ENCODE measurements around the gene NECTIN4.
A peak's percentile ranks its signal among the peaks of the same experiment; 100 is the strongest.

NECTIN4 gene

DNA sequence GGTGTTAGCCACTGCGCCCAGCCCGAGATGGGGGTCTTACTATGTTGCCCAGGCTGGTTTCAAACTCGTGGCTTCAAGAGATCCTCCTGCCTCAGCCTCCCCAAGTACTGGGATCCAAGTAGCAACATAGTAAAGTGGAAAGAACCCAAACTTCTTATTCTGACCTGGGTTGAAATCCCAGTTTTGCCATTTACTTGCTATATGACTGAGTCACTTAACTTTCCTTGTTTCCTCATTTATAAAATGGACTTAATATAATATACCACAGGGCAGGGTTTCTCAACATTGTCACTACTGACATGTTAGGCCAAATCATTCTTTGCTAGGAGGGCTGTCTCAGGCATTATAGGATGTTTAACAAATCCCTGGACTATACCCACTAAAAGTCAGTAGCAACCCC lies 21.8 kb upstream of the NECTIN4 start:
- DNase-seq = no peak

DNA sequence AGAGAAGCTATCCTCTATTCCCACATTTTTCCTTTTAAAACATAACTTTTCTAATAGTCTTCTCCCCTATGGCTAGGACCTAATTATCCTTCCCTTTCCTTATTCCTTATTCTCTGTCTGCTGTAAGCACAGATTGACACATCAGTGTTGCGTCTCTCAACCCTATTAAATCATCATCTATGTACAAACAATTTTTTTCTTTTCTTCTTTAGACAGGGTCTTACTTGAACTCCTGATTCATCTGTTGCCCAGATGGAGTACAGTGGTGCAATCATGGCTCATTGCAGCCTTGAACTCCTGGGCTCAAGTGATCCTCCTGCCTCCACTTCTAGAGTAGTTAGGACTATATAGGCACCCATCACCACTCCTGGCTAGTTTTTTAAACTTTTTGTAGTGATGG lies 17.1 kb upstream of the NECTIN4 start:
- no peak for DNase-seq

DNA sequence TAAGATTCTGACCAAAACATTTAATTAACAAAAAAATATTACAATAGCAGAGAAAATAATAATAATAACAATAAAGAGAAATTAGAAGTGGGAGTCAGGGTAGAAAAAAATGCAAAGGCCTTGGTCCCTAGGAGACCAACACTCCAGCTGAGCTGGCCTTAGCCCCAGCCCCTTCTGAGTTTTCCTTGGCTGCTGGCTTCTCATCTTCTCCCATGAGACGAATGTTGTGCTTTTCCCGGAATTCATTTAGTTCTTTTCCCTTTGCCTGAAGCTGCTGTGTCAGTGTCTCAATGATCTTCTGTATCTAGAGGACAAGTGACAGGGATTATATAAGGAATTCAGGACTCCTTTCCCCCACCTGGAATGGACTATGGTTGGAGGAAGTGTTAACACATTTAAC lies 11.2 kb upstream of the NECTIN4 start:
- no peak for DNase-seq

DNA sequence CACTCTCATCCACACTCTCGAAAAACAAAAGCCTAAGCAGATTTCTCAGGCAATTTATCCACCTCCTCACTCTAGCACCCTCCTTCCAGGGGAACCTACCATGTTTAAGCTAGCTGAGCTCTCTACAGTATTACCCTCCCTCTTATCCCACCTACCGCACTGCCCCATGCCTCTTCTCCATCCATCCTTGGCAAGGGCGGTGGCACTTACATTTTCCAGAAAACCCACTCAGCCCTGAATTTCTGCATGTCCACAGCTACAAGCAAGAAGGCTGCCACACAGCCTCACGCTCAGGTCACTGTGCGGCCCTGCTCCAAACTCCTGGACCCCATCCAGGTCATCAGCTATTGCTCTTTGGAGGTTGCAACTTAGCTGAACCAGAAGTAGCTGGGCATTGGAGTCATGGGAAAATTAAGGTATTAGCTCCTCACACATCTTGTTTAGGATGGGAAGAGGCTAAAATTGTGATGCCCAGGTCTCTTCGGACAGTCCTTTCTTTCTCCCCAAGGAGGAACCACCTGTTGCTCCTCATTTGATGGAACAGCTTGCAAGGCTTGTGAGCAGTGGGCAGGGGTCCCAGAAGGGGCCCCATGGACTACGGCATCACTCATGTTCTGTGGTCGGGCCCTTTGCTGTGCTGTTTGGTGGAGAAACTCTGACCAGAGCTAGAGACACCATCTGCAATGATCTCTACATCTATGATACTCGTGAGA lies 9.9 kb upstream of the NECTIN4 start:
- no peak for DNase-seq

DNA sequence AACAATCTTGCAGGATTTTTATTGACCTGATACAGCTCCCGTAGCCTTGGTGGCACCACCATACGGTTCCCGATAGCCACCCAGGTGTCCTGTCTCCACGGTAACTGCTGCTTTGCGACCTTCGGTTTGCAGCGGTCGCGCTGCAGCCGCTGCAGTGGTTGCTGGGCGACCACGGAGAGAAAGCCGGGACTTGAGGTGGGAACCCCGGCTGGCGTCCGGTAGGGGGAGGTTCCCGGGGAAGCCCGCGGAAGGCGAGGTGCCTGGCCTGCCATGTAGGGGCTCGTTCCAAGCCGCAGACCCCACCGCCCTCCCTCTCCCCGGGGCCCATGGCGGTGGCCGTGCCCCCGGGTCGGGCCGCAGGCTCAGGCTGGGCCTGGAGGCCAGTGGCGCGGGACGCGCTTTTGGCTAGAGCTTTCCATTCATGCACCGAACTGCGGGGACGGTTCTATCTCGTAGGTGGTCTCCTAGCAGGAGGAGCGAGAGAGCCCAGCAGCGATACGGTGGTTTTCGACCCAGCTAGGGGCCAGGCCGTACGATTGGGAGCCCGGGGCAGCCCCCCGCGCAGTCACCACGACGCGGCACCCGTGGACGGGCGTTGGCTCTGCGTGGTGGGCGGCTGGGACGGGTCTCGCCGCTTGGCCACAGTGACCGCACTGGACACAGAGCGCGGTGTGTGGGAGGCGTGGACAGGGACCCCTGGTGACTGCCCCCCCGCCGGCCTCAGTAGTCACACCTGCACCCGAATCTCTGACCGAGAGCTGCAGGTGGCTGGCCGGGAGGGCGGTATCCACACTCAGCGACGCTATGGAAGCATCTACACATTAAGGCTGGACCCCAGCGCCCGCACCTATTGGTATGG lies 9.1 kb upstream of the NECTIN4 start, which contains the start of gene KLHDC9:
Gene KLHDC9, plus strand, starts transcription at position 152 of the 859 bp plus-strand sequence. Its CDS starts 175 bp downstream, at position 327.
- peak; percentile 51 for DNase-seq

DNA sequence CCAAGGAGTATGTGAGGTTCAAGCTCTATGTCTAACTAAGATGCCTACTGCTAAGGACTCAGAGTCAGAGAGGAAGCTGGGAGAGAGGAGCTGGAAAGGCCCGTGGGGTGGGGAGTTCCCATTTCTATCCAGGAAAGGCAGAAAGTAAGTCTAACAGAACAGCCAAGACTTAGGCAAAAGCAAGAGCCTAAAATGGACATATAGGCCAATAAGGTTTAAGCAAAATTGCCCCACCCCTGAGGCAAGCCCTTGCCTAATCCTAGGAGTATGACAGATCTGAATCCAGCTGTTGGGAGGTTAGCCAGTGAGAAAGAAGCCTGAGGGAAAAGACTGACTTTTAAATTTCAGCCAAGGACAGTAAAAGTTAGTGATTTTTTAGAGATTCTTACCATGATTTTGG lies 7.2 kb upstream of the NECTIN4 start:
- no peak for DNase-seq

GRCh38 chr1:161096015-161096414 lies 6.7 kb upstream of the NECTIN4 start:
- DNase-seq = no peak

DNA sequence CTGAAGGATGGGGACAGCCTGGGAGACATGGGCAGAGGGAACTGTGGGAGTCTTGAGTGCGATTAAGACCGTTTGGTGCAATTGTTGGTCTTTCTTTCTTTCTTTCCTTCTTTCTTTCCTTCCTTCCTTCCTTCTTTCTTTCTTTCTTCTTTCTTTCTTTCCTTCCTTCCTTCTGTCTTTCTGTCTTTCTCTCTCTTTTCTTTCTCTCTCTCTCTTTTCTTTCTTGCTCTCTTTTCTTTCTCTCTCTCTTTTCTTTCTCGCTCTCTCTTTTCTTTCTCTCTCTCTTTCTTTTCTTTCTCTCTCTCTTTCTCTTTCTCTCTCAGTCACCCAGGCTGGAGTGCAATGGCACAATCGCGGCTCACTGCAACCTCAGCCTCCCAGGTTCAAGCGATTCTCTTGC lies 5.9 kb upstream of the NECTIN4 start:
- no peak for DNase-seq

- no peak for DNase-seq
Measured at GRCh38 chr1:161094481-161094880, 5.1 kb upstream of the NECTIN4 start.

DNA sequence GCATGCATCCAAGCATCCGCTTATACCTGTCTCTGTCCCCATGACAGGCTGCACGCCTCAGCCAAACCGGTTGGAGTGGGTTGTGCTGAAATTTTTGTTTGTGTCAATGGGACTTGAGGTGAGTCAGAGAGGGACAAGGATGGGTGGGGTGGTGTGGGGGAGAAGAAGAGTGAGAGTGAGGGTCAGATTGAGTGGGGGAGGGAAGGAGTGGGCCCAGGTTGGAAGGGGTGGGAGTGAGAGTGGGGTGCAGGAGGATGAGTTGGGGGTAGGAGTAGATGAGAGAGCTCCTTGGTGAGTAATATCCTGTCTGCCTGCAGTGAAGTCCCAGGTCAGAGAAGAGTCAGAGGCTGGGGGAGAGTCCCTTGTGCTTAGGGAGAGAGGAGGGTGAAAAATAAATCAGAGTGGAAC lies 3.3 kb upstream of the NECTIN4 start:
- DNase-seq = no peak

DNA sequence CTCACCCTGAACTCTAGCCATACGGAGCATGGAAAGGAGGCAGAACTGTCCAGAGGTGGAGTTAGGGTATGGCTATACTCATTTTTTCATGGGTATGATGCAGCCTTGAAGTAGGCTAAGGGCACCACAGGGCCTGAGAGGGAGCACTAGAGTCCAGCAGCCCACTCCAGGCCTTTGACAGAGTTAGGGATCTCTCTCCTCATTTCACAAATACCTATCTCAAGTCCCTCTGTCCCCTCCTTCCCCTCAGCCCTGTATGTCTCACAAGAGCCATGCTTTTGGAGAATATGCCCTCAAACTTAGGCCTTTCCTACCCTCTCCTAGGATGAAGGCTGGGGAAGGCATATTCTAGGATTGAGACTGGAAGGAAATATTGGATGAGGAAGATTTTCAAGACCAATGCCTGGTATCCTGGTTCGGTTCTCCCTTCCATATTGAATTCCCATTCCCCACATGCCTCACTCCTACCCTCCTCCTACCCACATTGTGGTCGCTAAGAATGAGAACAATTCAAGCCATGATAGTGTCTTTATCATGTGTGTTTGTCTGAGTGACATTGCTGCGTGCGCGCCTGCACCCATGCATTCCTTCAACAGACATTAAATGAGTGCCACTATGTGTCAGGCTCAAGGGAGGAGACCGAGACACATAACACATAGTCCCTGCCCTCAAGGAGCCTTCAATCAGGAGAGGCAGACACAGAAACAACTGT lies 2.6 kb upstream of the NECTIN4 start:
- no peak for DNase-seq

DNA sequence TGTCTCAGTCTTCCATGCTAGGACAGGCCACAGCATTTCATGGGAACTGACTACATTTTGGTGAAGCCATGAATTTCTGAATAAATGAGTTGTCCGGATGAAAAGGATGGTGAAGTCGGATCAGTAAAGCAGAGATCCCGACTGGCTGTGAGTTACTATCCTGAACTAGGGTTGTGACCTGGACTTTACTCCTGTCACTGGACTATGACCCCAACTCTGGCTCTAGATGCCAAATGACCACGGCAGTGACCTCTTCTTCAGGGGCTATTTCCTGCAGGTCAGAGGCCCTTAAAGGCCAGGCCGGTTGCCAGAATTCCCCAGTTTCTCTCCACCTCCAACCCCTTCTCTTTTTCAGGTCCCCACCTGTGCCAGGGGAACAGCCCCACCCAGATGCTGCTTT lies 1.7 kb upstream of the NECTIN4 start:
- no peak for DNase-seq

- no peak for DNase-seq
Measured at GRCh38 chr1:161090617-161091016, 1.3 kb upstream of the NECTIN4 start.

DNA sequence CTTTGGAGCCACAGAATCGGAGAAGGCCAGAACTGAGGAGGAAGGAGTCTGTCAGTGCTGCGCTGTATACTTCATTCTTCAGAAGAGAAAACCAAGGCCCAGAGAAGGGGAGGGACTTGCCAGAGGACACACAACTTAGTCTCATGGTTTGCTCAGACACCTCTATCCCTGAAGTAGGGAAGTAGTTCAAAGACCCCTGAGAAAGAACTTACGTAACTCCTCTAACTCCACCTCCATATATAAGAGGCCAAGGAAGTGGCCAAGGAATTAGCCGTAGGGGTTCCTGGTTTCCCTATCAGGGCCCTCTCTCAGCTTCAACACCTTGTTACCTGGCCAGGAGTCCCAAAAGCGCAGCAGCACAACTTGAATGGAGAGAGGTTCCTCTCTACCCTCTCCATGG lies 580 bp upstream of the NECTIN4 start:
- no peak for DNase-seq

GRCh38 chr1:161088587-161089110 lies 709 bp downstream of the NECTIN4 start:
- no peak for DNase-seq

GRCh38 chr1:161086457-161086856 lies 2.9 kb downstream of the NECTIN4 start:
- DNase-seq = no peak

- DNase-seq = no peak
Measured at GRCh38 chr1:161085165-161085564, 4.2 kb downstream of the NECTIN4 start.

DNA sequence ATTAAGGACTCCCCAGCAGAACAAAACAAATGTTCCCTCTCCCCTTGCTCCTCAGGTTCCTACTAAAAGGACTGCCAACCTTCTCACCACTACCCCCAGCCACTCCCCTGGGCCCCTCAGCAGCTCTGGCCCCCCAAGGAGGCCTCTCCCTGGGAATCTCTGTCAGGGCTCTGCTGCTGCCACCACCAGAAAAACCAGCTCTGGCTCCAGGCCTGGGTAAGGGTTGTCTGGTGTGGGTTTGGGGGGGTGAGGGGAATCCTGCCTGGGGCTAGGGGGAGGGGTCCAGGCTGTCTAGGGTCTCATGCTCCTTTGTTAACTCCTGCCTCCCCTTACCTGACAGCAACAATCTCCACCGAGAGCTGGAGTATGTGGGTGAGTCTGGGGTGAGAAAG lies 4.8 kb downstream of the NECTIN4 start:
- DNase-seq = no peak

DNA sequence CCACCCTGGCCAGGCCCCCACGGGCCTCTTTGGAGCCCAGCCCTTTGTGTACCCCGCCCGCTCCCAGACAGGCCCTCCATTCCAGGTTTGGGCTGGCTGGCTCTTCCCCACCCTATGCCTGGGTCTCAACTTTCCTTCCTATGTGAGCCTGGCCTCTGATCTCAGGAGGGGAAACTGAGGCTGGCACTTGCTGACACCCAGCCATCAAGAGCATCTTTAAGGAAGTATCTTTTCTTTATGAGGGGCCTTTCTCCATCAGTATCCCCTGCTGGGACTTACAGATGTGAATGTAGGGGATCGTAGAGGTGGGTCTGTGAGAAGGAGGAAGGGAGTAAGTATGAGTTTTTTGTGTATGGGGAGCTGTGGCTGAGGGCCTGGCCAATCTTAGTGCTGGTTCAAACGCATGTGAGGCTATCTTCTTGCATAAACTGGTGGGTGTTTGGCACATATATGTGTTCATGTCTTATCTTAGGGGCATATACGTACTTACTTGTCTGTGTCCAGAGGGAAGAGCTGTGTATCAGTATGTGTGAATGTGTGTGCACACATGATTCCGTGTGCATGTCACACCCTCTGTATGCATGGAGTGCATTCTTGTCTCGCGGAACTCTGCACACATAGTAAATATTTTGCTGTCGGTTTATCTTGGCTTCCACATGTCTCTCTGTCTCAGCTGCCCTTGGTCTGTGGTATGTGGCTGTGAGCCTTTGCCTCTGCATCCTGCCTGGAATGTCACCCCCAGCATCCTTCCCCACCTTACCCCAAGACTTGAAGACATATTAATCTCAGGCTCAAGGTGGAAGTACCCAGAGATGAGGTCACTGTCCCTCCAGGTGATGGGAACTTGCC lies 5.4 kb downstream of the NECTIN4 start:
- no peak for DNase-seq

DNA sequence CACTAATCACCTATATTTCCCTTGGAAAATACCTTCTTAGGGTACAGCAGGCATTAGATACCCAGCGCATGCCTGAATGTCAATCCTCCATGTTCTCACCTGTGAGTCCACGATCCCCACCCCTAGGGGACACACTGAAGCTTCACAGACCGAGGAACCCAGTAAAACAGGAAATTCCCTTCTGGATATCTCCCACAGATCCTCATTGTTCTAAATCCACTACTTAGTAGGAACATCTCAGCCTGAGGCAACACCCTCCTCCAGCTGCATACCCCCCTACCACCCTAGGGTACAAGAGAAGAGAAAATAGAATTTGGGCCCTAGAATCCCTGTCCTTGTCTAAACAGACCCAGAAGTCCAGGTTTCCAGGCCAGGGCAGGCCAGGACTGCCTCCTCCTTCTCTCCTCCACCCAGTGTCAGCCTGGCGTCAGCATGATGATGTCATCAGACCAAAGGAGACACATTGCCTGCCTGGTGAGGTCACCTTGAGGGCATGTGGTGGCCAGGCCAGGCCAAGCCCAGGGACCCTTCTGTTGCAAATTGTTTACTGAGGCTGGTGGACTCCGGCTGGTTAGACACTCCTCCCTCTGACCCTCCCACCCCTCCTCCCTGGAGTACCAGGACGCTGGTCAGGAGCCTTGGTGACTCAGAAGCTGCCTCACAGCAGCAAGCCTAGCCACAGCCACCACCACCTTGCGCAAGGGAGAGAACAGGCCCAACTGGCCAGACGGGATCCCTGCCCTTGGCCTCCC lies 6.2 kb downstream of the NECTIN4 start:
- DNase-seq = no peak

- no peak for DNase-seq
Measured at GRCh38 chr1:161082483-161082882, 6.9 kb downstream of the NECTIN4 start.

DNA sequence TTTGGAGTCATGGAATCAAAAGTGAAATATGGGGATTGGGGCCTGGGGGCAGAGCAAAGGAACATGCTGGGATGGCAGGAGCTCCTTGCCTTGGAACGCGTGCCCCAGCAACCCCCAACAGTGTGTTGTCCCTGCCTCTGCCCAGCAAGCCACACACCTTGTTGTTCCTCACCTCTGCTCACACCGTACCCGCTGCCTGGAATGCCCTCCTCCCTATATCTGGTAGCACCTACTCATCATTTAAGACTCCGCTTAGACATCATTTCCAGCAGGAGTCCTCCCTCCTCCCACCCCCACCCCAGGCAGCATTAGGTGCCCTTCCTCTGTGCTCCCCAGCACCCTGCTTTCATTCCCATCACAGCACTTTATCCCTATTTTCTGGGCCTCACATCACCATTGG lies 7.8 kb downstream of the NECTIN4 start:
- no peak for DNase-seq

All from T-helper 9 cell (primary cell).